K562 (cell line): ENCODE data around the gene PLCB3. TPM values are rescaled to one million over a fixed set of nuclear protein-coding genes. Genes with fewer than 3 reads are reported as not detected.

Source experiments
- CBX2 ChIP-seq: fragments of 200-600 bp; sonication (generic); IDR thresholded peaks from one replicate; pipeline ENCODE4 v1.6.1; 2012; ENCODE audit warnings: mild to moderate bottlenecking, low read length, inconsistent platforms; ENCODE audit not compliant: insufficient read depth, poor library complexity, severe bottlenecking
- DIDO1 ChIP-seq: fragments of 450-650 bp; IDR thresholded peaks from 2 replicates; pipeline ENCODE4 v1.6.1; 2016; ENCODE audit warnings: low read depth, missing biosample characterization, missing genetic modification characterization
- FOXK2 ChIP-seq, 2 experiments: fragments of 450-650 bp; IDR thresholded peaks in 1 of 2; conservative IDR thresholded peaks in 1 of 2; 2 replicates each; pipeline ENCODE4 v1.6.1; 2016; ENCODE audit warnings: low read depth in 2 of 2, mild to moderate bottlenecking in 1 of 2
- GATAD2A ChIP-seq: fragments of 450-650 bp; IDR thresholded peaks from 2 replicates; pipeline ENCODE4 v1.6.1; 2017
- GATAD2B ChIP-seq: fragments of 450-650 bp; IDR thresholded peaks from 2 replicates; pipeline ENCODE4 v1.6.1; 2017; ENCODE audit warnings: mild to moderate bottlenecking, borderline replicate concordance
- GTF2A2 ChIP-seq: IDR thresholded peaks from 2 replicates; pipeline ENCODE4 v1.6.1; 2016; ENCODE audit warnings: mild to moderate bottlenecking, missing genetic modification characterization, missing compliant biosample characterization
- HDGF ChIP-seq: fragments of 450-650 bp; IDR thresholded peaks from 2 replicates; pipeline ENCODE4 v1.6.1; 2016
- KLF1 ChIP-seq: fragments of 450-650 bp; IDR thresholded peaks from 2 replicates; pipeline ENCODE4 v1.6.1; 2016; ENCODE audit warnings: missing genetic modification characterization, missing compliant biosample characterization
- NCOA2 ChIP-seq, 2 experiments: fragments of 450-650 bp; IDR thresholded peaks; 2 replicates each; pipeline ENCODE4 v1.6.1; 2018; ENCODE audit warnings: mild to moderate bottlenecking in 2 of 2, moderate library complexity in 1 of 2; ENCODE audit not compliant: partially characterized antibody in 2 of 2
- NR2F6 ChIP-seq: fragments of 450-650 bp; formaldehyde crosslinking; IDR thresholded peaks from 2 replicates; pipeline ENCODE4 v1.4.0; 2020; ENCODE audit warnings: mild to moderate bottlenecking
- SPI1 ChIP-seq: IDR thresholded peaks from 2 replicates; pipeline ENCODE4 v1.6.1; 2011; ENCODE audit warnings: low read depth, low read length, control low read depth, borderline replicate concordance
- TEAD2 ChIP-seq: fragments of 450-650 bp; IDR thresholded peaks from 2 replicates; pipeline ENCODE4 v1.6.1; 2016; ENCODE audit warnings: missing genetic modification characterization, control low read depth, missing compliant biosample characterization
- TSC22D4 ChIP-seq: fragments of 450-650 bp; IDR thresholded peaks from 2 replicates; pipeline ENCODE4 v1.6.1; 2016; ENCODE audit warnings: missing genetic modification characterization, missing biosample characterization, control low read depth
- ZBTB17 ChIP-seq: fragments of 450-650 bp; formaldehyde crosslinking; IDR thresholded peaks from 2 replicates; pipeline ENCODE4 v1.4.0; 2020; ENCODE audit warnings: mild to moderate bottlenecking
- ZNF12 ChIP-seq: sonication (generic); formaldehyde crosslinking; IDR thresholded peaks from 2 replicates; pipeline ENCODE4 v1.4.0; 2020; ENCODE audit warnings: mild to moderate bottlenecking, missing genetic modification reagents
- ZNF347 ChIP-seq: fragments of 450-650 bp; formaldehyde crosslinking; IDR thresholded peaks from 2 replicates; pipeline ENCODE4 v1.4.0; 2020; ENCODE audit warnings: low read depth, mild to moderate bottlenecking, moderate library complexity
- polyA plus RNA-seq, 8 experiments: library from polyadenylated mRNA; depleted of rRNA in 4 of 8; stranded (reverse) in 5 of 8; unstranded in 3 of 8; fragments of >200 nt; fragmentation: Nextera tagmentation in 2 of 8; fragmentation: Illumina TruSeq in 1 of 8; extraction: Ambion mirVana in 2 of 8; extraction: Trizol in 1 of 8; gene quantifications; 2 replicates each; pipeline versions ENCODE4 v1.2.1 to v1.2.3, GENCODE V29; 2011 to 2014; ENCODE audit warnings: inconsistent platforms in 1 of 8, missing spikeins in 1 of 8
- total RNA-seq, 7 experiments: library from RNA; depleted of rRNA in 6 of 7; stranded (reverse); fragments of >200 nt in 6 of 7; fragmentation: Illumina TruSeq in 2 of 7; extraction: Trizol in 2 of 7; gene quantifications; 2 replicates each; pipeline versions ENCODE4 v1.2.1 to v1.2.3, GENCODE V29; 2011 to 2021; ENCODE audit warnings: low replicate concordance in 1 of 7
- TF ChIP-seq, protein P1 (sequence below): sonication (generic); formaldehyde crosslinking; IDR thresholded peaks from 2 replicates; pipeline ENCODE4 v1.8.0; 2022; ENCODE audit warnings: mild to moderate bottlenecking, missing genetic modification reagents
- TF ChIP-seq, protein P2 (sequence below): fragments of 450-650 bp; IDR thresholded peaks from 2 replicates; pipeline ENCODE4 v1.6.1; 2016; ENCODE audit warnings: borderline replicate concordance
- TF ChIP-seq, protein P3 (sequence below): fragments of 250-450 bp; sonication (Bioruptor Pico); IDR thresholded peaks from 2 replicates; pipeline ENCODE4 v1.9.0; 2021; ENCODE audit warnings: mild to moderate bottlenecking

Gene PLCB3
- total and polyA plus RNA-seq, 9 of the 15 experiments (the other 6 are each of a cell fraction or from before 2014, with no cell fraction given): 0.31 to 44.8 (median 14.6) TPM

GRCh38 chr11:64241491-64242374 is 9.6 kb upstream of the PLCB3 start (continued):
- TF ChIP-seq, protein P1, sequence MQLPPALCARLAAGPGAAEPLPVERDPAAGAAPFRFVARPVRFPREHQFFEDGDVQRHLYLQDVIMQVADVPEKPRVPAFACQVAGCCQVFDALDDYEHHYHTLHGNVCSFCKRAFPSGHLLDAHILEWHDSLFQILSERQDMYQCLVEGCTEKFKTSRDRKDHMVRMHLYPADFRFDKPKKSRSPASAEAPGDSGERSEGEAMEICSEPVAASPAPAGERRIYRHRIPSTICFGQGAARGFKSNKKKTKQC (CRISPR knock-in tag): no peak
- TF ChIP-seq CBX2: no peak
- no peak for TF ChIP-seq ZNF12 (CRISPR knock-in tag)
- no peak for TF ChIP-seq NCOA2 (IDR thresholded peaks at IDR 0.05; ENCODE audit: partially characterized antibody in 2 of 2)
- TF ChIP-seq ZBTB17: no peak
- no peak for TF ChIP-seq DIDO1 (tag)
- no peak for TF ChIP-seq GTF2A2 (tag)
- no peak for TF ChIP-seq FOXK2 (conservative IDR thresholded peaks at IDR 0.05 in 1 of 2, IDR thresholded peaks at IDR 0.05 in 1 of 2; ENCODE audit: low read depth in 2 of 2)
- TF ChIP-seq TEAD2 (tag): no peak
- peak; percentile 38; the same call in 1 of the 2 replicates for TF ChIP-seq KLF1 (tag)
- no peak; the same call in 1 of the 2 replicates for TF ChIP-seq GATAD2A
- no peak; the same call in 1 of the 2 replicates for TF ChIP-seq GATAD2B
- TF ChIP-seq, protein P2, sequence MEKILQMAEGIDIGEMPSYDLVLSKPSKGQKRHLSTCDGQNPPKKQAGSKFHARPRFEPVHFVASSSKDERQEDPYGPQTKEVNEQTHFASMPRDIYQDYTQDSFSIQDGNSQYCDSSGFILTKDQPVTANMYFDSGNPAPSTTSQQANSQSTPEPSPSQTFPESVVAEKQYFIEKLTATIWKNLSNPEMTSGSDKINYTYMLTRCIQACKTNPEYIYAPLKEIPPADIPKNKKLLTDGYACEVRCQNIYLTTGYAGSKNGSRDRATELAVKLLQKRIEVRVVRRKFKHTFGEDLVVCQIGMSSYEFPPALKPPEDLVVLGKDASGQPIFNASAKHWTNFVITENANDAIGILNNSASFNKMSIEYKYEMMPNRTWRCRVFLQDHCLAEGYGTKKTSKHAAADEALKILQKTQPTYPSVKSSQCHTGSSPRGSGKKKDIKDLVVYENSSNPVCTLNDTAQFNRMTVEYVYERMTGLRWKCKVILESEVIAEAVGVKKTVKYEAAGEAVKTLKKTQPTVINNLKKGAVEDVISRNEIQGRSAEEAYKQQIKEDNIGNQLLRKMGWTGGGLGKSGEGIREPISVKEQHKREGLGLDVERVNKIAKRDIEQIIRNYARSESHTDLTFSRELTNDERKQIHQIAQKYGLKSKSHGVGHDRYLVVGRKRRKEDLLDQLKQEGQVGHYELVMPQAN: peak; percentile 27; the same call in 1 of the 2 replicates
- TF ChIP-seq, protein P3, sequence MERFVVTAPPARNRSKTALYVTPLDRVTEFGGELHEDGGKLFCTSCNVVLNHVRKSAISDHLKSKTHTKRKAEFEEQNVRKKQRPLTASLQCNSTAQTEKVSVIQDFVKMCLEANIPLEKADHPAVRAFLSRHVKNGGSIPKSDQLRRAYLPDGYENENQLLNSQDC (CRISPR knock-in tag): 0 out of 2 replicates have a peak, but pooled peaks have one; percentile 1
- no peak for TF ChIP-seq TSC22D4 (tag)
- no peak for TF ChIP-seq ZNF347 (CRISPR knock-in tag)
- no peak for TF ChIP-seq HDGF
- no peak for TF ChIP-seq SPI1
- TF ChIP-seq NR2F6 (CRISPR knock-in tag): no peak
